ENCODE results near the gene TBC1D17. TPM values are rescaled to one million over a fixed set of nuclear protein-coding genes. Genes with fewer than 3 reads are reported as not detected.

TBC1D17 gene
- total and polyA plus RNA-seq, 4 donors: 11.3 to 27.9 (median 17.2) TPM

GRCh38 chr19:49929611-49930482 lies 52.3 kb downstream of the TBC1D17 start:
- peak overlapping the region; percentile 93 to 96 for H3K27ac ChIP-seq (ENCODE audit: low read depth in 1 of 2, low read length in 2 of 2)
- peak; percentile 91 for DNase-seq (ENCODE audit: low spot score)
- H3K4me3 ChIP-seq (ENCODE audit: low read depth in 1 of 3, low read length in 3 of 3): peak overlapping the region; percentile 92 to 97 (median 95)
- WGBS: 3% methylated on average over 43 of the region's 43 CpGs
- peaks cover 6 to 34% (median 17%) of the 10 kb centered on the region in 4 donors for H3K4me1 ChIP-seq (ENCODE audit: control insufficient read depth in 4 of 4, insufficient read depth in 4 of 4, low read length in 3 of 4)
- TF ChIP-seq JUND (IDR thresholded peaks at IDR 0.05) (peak in 1 of 2 donors; percentile 8), NR2F2 (IDR thresholded peaks at IDR 0.05) (no peak), RXRA (IDR thresholded peaks at IDR 0.05) (peak in 1 of 2 donors; percentile 5), ZBTB33 (IDR thresholded peaks at IDR 0.05) (peak; percentile 46), YY1 (IDR thresholded peaks at IDR 0.05) (no peak), SP1 (IDR thresholded peaks at IDR 0.05) (peak; percentile 62), TAF1 (conservative IDR thresholded peaks at IDR 0.05) (no peak), REST (IDR thresholded peaks at IDR 0.05) (peak; percentile 79)
- TF ChIP-seq, protein P1, sequence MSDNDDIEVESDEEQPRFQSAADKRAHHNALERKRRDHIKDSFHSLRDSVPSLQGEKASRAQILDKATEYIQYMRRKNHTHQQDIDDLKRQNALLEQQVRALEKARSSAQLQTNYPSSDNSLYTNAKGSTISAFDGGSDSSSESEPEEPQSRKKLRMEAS (IDR thresholded peaks at IDR 0.05): peak; percentile 79
- TF ChIP-seq, protein P2, sequence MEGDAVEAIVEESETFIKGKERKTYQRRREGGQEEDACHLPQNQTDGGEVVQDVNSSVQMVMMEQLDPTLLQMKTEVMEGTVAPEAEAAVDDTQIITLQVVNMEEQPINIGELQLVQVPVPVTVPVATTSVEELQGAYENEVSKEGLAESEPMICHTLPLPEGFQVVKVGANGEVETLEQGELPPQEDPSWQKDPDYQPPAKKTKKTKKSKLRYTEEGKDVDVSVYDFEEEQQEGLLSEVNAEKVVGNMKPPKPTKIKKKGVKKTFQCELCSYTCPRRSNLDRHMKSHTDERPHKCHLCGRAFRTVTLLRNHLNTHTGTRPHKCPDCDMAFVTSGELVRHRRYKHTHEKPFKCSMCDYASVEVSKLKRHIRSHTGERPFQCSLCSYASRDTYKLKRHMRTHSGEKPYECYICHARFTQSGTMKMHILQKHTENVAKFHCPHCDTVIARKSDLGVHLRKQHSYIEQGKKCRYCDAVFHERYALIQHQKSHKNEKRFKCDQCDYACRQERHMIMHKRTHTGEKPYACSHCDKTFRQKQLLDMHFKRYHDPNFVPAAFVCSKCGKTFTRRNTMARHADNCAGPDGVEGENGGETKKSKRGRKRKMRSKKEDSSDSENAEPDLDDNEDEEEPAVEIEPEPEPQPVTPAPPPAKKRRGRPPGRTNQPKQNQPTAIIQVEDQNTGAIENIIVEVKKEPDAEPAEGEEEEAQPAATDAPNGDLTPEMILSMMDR (IDR thresholded peaks at IDR 0.05; ENCODE audit: low read depth, low read length, missing input control): peak; percentile 13
- peak overlapping the region; percentile 92 for H3K9ac ChIP-seq (ENCODE audit: low read depth in 1 of 2, low read length in 2 of 2)
- H3K27me3 ChIP-seq (ENCODE audit: control insufficient read depth in 4 of 4, insufficient read depth in 4 of 4, low read length in 3 of 4): no peaks in the 10 kb centered on the region
- H3K36me3 ChIP-seq (ENCODE audit: control insufficient read depth in 4 of 4, insufficient read depth in 3 of 4, low read depth in 1 of 4, low read length in 3 of 4): peaks cover 3 to 17% (median 7%) of the 10 kb centered on the region in 4 donors
- H3K9me3 ChIP-seq (ENCODE audit: control insufficient read depth in 4 of 4, low read length in 3 of 4): no peaks in the 10 kb centered on the region

- TF ChIP-seq NR2F2 (IDR thresholded peaks at IDR 0.05) (no peak), REST (IDR thresholded peaks at IDR 0.05) (no peak), GABPA (IDR thresholded peaks at IDR 0.05 in 1 of 2, conservative IDR thresholded peaks at IDR 0.05 in 1 of 2) (no peak), SP1 (IDR thresholded peaks at IDR 0.05) (no peak)
- TF ChIP-seq, protein P2 (IDR thresholded peaks at IDR 0.05; ENCODE audit: low read depth, low read length, missing input control): no peak
- no peak for DNase-seq (ENCODE audit: low spot score)
- Histone ChIP-seq H3K27ac (ENCODE audit: low read depth in 1 of 2, low read length in 2 of 2) (peak overlapping the region; percentile 93 to 96), H3K9me3 (ENCODE audit: control insufficient read depth in 4 of 4, low read length in 3 of 4) (no peaks in the 10 kb centered on the region), H3K36me3 (ENCODE audit: control insufficient read depth in 4 of 4, insufficient read depth in 3 of 4, low read depth in 1 of 4, low read length in 3 of 4) (peaks cover 3 to 17% (median 7%) of the 10 kb centered on the region in 4 donors), H3K9ac (ENCODE audit: low read depth in 1 of 2, low read length in 2 of 2) (no peak overlapping the region), H3K4me3 (ENCODE audit: low read depth in 1 of 3, low read length in 3 of 3) (peak overlapping the region; percentile 92 to 97 (median 95)), H3K4me1 (ENCODE audit: control insufficient read depth in 4 of 4, insufficient read depth in 4 of 4, low read length in 3 of 4) (peaks cover 6 to 34% (median 17%) of the 10 kb centered on the region in 4 donors), H3K27me3 (ENCODE audit: control insufficient read depth in 4 of 4, insufficient read depth in 4 of 4, low read length in 3 of 4) (no peaks in the 10 kb centered on the region)
- WGBS: 33% methylated on average over 15 of the region's 15 CpGs
These were observed 53.0 kb downstream of the TBC1D17 start for GRCh38 chr19:49930483-49931011.
